ENCODE results near the gene ING3.

DNA sequence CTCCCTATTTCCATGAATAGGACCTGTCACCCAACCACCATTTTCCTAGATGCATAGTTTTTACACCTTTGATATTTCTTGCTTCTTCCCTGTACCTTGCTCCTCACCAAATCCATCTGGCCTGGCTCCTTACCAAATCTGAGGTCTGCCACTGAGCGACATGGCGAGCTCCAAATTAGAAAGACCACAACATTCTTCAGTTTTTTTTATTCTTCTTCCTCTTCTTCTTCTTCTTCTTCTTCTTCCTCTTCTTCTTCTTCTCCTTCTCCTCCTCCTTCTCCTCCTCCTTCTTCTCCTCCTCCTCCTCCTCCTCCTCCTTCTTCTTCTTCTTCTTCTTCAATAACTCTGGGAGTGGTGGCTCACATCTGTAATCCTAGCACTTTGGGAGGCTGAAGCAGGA lies 45.1 kb downstream of the ING3 start:
- TF ChIP-seq, protein P1, sequence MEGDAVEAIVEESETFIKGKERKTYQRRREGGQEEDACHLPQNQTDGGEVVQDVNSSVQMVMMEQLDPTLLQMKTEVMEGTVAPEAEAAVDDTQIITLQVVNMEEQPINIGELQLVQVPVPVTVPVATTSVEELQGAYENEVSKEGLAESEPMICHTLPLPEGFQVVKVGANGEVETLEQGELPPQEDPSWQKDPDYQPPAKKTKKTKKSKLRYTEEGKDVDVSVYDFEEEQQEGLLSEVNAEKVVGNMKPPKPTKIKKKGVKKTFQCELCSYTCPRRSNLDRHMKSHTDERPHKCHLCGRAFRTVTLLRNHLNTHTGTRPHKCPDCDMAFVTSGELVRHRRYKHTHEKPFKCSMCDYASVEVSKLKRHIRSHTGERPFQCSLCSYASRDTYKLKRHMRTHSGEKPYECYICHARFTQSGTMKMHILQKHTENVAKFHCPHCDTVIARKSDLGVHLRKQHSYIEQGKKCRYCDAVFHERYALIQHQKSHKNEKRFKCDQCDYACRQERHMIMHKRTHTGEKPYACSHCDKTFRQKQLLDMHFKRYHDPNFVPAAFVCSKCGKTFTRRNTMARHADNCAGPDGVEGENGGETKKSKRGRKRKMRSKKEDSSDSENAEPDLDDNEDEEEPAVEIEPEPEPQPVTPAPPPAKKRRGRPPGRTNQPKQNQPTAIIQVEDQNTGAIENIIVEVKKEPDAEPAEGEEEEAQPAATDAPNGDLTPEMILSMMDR (IDR thresholded peaks at IDR 0.05) = no peak
- TF ChIP-seq POLR2AphosphoS5 (IDR thresholded peaks at IDR 0.05) = no peak
